ENCODE results near the gene FHOD1. TPM values are rescaled to one million over a fixed set of nuclear protein-coding genes. Genes with fewer than 3 reads are reported as not detected.

FHOD1 gene
- total and polyA plus RNA-seq, 2 of the 13 experiments (the other 11 are each of a cell fraction or from before 2014, with no cell fraction given) = 20.0 to 20.8 TPM

GRCh38 chr16:67183627-67184452 is 63.4 kb downstream of the FHOD1 start, which contains the start of gene MATCAP1 (continued):
- TF ChIP-seq MTERF4 (CRISPR knock-in tag; IDR thresholded peaks at IDR 0.05) (peak; percentile 93; the same call in 1 of the 2 replicates), PPARG (CRISPR knock-in tag; conservative IDR thresholded peaks at IDR 0.05) (peak; percentile 83), PCBP2 (optimal IDR thresholded peaks at IDR 0.05; ENCODE audit: low read depth, low read length, poor library complexity, severe bottlenecking) (no peak), LBX2 (CRISPR knock-in tag; IDR thresholded peaks at IDR 0.05; ENCODE audit: borderline replicate concordance) (no peak), GMEB1 (CRISPR knock-in tag; IDR thresholded peaks at IDR 0.05; ENCODE audit: borderline replicate concordance) (peak; percentile 99), MNT (IDR thresholded peaks at IDR 0.05) (peak; percentile 4), MIXL1 (CRISPR knock-in tag; IDR thresholded peaks at IDR 0.05) (no peak), E2F1 (CRISPR knock-in tag; IDR thresholded peaks at IDR 0.05) (peak; percentile 71; the same call in 1 of the 2 replicates), ZNF563 (CRISPR knock-in tag; IDR thresholded peaks at IDR 0.05) (peak; percentile 62; the same call in 1 of the 2 replicates), SMAD1 (CRISPR knock-in tag; IDR thresholded peaks at IDR 0.05; ENCODE audit: borderline replicate concordance, low read depth) (peak; percentile 19; the same call in 1 of the 2 replicates), ZKSCAN1 (IDR thresholded peaks at IDR 0.05; ENCODE audit: low read length) (no peak), KDM4B (CRISPR knock-in tag; IDR thresholded peaks at IDR 0.05) (0 out of 2 replicates have a peak, but pooled peaks have one; percentile 25), ZNF672 (CRISPR knock-in tag; IDR thresholded peaks at IDR 0.05) (no peak), NFE2L1 (CRISPR knock-in tag; IDR thresholded peaks at IDR 0.05; ENCODE audit: borderline replicate concordance) (no peak), DMTF1 (CRISPR knock-in tag; IDR thresholded peaks at IDR 0.05) (no peak), CAMTA2 (CRISPR knock-in tag; IDR thresholded peaks at IDR 0.05; ENCODE audit: borderline replicate concordance) (no peak), HNRNPL (IDR thresholded peaks at IDR 0.05; ENCODE audit: low read depth, low read length) (no peak), ZBTB43 (CRISPR knock-in tag; conservative IDR thresholded peaks at IDR 0.05) (no peak), ZSCAN31 (CRISPR knock-in tag; IDR thresholded peaks at IDR 0.05; ENCODE audit: low read depth) (no peak; the same call in 1 of the 2 replicates)
